GM12865 (cell line): ENCODE results near the gene USH2A.

Experiments
- DNase-seq: peaks from one replicate; pipeline ENCODE4 v3.0.0; 2010; ENCODE audit warnings: low read depth
- H3K4me3 ChIP-seq: 2 replicates; pipeline ENCODE4 v1.5.1; 2011; ENCODE audit warnings: mild to moderate bottlenecking, low read depth, low read length, control low read depth
- TF ChIP-seq, protein P1 (sequence below): IDR thresholded peaks from 2 replicates; pipeline ENCODE4 v1.5.1; 2011; ENCODE audit warnings: low read length, control low read depth, low read depth, inconsistent platforms; ENCODE audit not compliant: insufficient read depth; ENCODE audit errors: missing control alignments

USH2A gene

DNA sequence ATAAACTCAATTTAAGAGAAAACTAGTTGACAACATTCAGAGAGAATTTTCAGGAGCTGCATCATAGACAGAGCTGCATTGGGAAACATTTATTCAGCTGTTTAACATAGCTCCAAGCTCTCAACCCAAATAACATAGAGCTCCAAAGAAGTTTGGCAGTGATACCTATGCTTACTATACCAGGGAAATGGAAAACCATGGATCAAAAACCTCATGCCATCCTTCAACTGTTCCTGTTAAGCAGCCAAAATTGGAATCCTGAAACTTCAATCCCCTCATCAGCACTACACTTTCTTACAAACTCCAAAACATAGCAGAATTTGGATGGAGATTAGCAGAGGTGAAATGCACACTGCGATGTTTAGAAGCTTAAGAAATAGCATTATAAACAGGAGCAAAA, 164.4 kb downstream of the USH2A start:
- DNase-seq: no peak
- H3K4me3 ChIP-seq: no peak overlapping the region
- TF ChIP-seq, protein P1, sequence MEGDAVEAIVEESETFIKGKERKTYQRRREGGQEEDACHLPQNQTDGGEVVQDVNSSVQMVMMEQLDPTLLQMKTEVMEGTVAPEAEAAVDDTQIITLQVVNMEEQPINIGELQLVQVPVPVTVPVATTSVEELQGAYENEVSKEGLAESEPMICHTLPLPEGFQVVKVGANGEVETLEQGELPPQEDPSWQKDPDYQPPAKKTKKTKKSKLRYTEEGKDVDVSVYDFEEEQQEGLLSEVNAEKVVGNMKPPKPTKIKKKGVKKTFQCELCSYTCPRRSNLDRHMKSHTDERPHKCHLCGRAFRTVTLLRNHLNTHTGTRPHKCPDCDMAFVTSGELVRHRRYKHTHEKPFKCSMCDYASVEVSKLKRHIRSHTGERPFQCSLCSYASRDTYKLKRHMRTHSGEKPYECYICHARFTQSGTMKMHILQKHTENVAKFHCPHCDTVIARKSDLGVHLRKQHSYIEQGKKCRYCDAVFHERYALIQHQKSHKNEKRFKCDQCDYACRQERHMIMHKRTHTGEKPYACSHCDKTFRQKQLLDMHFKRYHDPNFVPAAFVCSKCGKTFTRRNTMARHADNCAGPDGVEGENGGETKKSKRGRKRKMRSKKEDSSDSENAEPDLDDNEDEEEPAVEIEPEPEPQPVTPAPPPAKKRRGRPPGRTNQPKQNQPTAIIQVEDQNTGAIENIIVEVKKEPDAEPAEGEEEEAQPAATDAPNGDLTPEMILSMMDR: no peak

DNA sequence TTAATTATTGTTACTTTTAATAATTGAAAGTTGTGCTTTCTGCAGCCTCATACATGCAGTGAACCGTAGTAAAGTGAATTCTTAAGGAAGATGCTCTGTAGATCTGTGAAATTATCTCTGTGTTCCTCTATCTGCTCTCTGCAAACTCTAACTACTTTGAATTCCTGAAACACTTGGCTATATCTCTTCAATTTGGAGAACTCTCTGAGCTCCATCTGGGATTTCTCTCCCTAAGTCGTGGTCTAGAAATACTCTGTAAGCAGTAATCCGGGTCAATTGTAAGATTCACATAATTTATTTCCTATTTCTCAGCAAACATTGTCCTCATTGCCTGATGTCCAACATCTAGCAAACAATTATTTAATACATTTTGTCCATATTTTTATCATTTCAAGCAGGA, 164.9 kb downstream of the USH2A start:
- TF ChIP-seq, protein P1: no peak
- H3K4me3 ChIP-seq: no peak overlapping the region
- DNase-seq: no peak

DNA sequence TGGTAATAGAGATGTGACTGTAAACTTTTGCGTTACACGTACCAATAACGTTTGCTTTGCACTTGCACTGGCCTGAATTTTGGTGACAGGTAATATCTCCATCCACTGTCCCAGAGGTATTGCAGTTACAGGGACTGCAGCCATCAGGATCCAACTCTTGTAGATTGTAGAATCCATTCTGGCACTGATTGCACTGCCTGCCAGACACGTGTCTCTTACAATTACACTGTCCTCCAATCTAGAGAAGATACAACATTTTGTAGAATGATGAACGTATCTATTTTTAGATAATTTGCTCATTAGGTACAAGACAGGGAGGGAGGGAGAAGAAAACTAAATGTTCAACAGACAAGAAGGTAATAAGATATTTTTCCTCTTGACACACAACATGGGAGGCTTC, 172.4 kb downstream of the USH2A start:
- TF ChIP-seq, protein P1: no peak
- H3K4me3 ChIP-seq: no peak overlapping the region
- no peak for DNase-seq

DNA sequence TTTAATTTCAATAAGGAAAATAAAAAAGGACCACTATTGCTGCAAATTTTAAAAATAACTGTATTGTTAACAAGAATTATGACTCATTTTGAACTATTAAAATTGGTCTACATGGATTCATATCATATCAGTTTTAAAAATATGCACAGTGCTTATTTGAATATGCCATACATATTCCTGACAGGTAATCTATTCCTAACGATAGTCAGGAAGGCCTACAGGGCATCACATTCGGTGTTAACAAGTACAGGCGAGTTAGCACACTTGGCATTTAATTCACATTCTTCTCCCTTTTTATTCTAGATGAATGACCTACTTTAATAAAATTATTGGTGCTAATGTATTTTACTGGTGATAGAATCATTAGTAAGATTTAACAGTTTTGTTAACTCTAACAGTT, 174.6 kb downstream of the USH2A start:
- TF ChIP-seq, protein P1: no peak
- H3K4me3 ChIP-seq: no peak overlapping the region
- DNase-seq: no peak

DNA sequence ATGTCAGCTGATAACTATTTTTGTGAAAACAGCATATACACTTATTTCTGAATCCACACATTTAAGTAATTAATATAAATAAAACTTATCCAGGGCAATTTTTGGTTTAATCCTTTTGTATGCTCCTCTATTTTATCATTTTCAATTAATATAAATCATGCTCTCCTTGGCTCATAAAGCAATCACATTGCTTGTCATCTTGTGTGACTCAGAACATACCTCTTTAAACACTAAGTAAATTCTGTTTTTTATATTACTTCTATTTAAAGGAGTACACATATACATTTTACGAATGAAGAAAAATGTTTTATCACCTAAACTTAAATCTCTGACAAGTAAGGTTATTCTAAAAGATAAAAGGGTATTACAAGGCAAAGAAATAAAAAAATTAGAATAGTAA, 175.3 kb downstream of the USH2A start:
- no peak for DNase-seq
- H3K4me3 ChIP-seq: no peak overlapping the region
- TF ChIP-seq, protein P1: no peak

DNA sequence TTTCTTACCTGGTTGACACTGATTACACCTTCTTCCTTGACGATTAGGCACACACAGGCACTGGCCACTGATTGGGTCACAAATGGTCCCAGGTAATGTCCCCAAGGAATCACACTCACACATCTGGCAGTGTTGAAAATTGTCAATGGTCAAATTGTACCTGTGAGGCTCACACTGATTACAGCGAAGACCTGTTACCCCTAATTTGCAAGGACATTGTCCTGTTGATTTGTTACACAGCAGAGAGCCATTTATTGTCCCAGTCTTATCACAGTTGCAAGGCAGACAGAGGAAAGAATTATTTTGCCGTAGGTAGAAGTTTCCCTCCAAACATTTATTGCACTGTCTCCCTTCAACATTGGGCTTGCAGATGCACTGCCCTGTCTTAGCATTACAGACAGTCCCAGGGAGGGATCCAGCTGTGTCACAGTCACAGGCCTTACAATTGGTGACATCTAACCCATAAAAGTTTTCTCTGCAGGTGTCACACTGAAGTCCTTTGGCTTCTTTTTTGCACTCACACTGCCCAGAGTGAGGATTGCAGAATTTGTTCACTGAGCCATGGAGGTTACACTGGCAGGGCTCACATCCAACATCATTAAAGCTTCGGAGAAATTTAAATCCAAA, 176.6 kb downstream of the USH2A start:
- DNase-seq: no peak
- TF ChIP-seq, protein P1: no peak

DNA sequence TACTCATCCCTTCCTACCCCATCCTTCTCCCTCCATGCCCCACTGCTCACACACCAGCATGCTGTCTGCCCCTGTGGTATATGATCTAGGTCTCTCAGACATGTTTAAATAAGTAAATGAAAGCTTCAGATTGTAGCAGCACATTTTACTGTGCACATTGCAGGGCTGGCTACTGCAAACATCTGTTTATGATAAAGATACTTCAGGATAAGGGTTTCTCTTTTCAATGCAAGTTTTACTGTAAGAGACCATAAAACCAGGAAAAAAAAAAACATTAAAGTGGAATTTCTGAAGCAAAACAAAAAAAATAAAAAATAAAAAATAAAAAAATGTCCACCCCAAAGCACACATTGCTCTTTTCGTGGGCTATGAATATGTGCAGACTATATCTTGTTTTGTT, 184.4 kb downstream of the USH2A start:
- DNase-seq: no peak
- TF ChIP-seq, protein P1: no peak
- H3K4me3 ChIP-seq: no peak overlapping the region

More for the DNA sequence above, 176.6 kb downstream of the USH2A start:
- H3K4me3 ChIP-seq: no peak overlapping the region
